Testis (tissue), 2 donors: ENCODE measurements around the gene MECP2.

Experiments
- POLR2A ChIP-seq: fragments of 450-650 bp; IDR thresholded peaks from one replicate; pipeline ENCODE4 v1.6.1; 2017; ENCODE audit warnings: antibody characterized with exemption, mild to moderate bottlenecking, moderate library complexity
- TF ChIP-seq, protein P1 (sequence below), 3 experiments: fragments of 450-650 bp in 2 of 3; fragments of 200-600 bp in 1 of 3; sonication (generic) in 1 of 3; IDR thresholded peaks; one replicate each; pipeline ENCODE4 v1.5.1; 2016 to 2019; ENCODE audit warnings: antibody characterized with exemption in 3 of 3, mild to moderate bottlenecking in 2 of 3, moderate library complexity in 1 of 3

DNA sequence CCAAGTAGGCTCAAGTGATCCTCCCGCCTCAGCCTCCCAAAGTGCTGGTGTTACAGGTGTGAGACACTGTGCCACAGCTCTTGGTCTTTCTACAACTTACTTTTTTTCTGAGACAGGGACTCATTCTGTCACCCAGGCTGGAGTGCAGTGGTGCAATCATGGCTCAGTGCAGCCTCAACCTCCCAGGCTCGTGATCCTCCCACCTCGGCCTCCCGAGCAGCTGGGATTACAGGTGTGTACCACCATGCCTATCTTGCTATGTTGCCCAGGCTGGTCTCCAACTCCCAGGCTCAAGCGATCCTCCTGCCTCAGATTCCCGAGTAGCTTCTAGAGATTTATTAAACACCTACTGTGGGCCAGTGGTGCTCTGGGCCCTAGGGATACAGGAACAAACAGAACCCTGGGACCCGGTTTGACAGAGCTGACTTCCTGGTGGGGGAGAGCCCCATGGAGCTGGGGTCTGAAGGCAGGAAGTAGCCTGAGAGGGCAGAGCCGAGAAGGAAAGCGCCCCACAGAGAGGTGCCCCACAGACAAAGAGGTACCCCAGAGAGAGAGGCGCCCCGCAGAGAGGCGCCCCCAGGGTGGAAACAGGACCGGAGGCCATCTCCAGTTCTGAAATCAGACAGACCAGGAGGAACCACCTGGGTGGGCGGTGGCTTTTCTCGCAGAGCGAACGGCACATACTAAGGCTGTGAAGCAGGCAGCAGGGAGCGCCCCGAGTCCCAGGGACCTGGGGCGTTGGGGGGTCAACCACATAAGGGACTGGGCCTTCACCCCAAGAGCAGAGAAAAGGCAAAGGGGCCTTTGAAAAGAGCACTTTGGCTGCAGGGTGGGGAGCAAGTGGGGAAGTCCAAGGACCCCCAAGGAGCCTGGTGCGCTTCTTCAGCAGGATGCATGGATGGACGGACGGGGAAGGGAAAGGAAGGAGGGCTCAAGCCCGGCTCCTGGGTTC, 82.8 kb downstream of the MECP2 start:
- TF ChIP-seq, protein P1, sequence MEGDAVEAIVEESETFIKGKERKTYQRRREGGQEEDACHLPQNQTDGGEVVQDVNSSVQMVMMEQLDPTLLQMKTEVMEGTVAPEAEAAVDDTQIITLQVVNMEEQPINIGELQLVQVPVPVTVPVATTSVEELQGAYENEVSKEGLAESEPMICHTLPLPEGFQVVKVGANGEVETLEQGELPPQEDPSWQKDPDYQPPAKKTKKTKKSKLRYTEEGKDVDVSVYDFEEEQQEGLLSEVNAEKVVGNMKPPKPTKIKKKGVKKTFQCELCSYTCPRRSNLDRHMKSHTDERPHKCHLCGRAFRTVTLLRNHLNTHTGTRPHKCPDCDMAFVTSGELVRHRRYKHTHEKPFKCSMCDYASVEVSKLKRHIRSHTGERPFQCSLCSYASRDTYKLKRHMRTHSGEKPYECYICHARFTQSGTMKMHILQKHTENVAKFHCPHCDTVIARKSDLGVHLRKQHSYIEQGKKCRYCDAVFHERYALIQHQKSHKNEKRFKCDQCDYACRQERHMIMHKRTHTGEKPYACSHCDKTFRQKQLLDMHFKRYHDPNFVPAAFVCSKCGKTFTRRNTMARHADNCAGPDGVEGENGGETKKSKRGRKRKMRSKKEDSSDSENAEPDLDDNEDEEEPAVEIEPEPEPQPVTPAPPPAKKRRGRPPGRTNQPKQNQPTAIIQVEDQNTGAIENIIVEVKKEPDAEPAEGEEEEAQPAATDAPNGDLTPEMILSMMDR (IDR thresholded peaks at IDR 0.05), result no peak
- no peak for TF ChIP-seq POLR2A
